ENCODE results near the gene WDR46.

- TF ChIP-seq, protein P1, sequence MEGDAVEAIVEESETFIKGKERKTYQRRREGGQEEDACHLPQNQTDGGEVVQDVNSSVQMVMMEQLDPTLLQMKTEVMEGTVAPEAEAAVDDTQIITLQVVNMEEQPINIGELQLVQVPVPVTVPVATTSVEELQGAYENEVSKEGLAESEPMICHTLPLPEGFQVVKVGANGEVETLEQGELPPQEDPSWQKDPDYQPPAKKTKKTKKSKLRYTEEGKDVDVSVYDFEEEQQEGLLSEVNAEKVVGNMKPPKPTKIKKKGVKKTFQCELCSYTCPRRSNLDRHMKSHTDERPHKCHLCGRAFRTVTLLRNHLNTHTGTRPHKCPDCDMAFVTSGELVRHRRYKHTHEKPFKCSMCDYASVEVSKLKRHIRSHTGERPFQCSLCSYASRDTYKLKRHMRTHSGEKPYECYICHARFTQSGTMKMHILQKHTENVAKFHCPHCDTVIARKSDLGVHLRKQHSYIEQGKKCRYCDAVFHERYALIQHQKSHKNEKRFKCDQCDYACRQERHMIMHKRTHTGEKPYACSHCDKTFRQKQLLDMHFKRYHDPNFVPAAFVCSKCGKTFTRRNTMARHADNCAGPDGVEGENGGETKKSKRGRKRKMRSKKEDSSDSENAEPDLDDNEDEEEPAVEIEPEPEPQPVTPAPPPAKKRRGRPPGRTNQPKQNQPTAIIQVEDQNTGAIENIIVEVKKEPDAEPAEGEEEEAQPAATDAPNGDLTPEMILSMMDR (IDR thresholded peaks at IDR 0.05) = no peak
- no peak for TF ChIP-seq POLR2A (IDR thresholded peaks at IDR 0.05)
- TF ChIP-seq EP300 (IDR thresholded peaks at IDR 0.05) = no peak
- no peak for TF ChIP-seq POLR2AphosphoS5 (IDR thresholded peaks at IDR 0.05)
Measured at GRCh38 chr6:33296797-33297405, 7.9 kb upstream of the WDR46 start.

All from stomach (tissue), 4 donors.